CD4-positive, alpha-beta T cell (primary cell): ENCODE measurements around the gene ZSCAN9. TPM values are rescaled to one million over a fixed set of nuclear protein-coding genes. Genes with fewer than 3 reads are reported as not detected.

ENCODE experiments used
- ATAC-seq: fragments of 200-7000 bp; cut with Tn5 transposase; one replicate; pipeline ENCODE4 v1.10.0; 2022; ENCODE audit warnings: mild to moderate bottlenecking; ENCODE audit not compliant: poor library complexity
- CTCF ChIA-PET: fragments of 350-600 bp; sonication (Branson Sonifier 250); formaldehyde crosslinking; loops from one replicate; lab custom pipeline; 2021; ENCODE audit warnings: antibody characterized with exemption, inconsistent platforms; lab: Charles Lee
- POLR2A ChIA-PET: fragments of 350-600 bp; sonication (Branson Sonifier 250); formaldehyde crosslinking; loops from one replicate; lab custom pipeline; 2021; ENCODE audit warnings: antibody characterized with exemption, inconsistent platforms; lab: Charles Lee
- DNase-seq, 14 experiments: peaks; one replicate each; pipeline ENCODE4 v3.0.0-alpha.2; 2013 to 2020; ENCODE audit warnings: mixed read lengths in 2 of 14
- H3K27ac ChIP-seq, 2 donors: one replicate each; pipeline versions ENCODE4 v1.5.1 to v1.7.0; 2013; ENCODE audit warnings: low read length in 2 of 2, low read depth in 1 of 2, mild to moderate bottlenecking in 1 of 2
- H3K27me3 ChIP-seq, 2 experiments: 1 replicate in 1 of 2; 2 replicates in 1 of 2; pipeline versions ENCODE4 v1.6.1 to v1.7.0; 2013; ENCODE audit warnings: low read length in 2 of 2, control low read depth in 1 of 2, mild to moderate bottlenecking in 1 of 2, moderate library complexity in 1 of 2; ENCODE audit not compliant: insufficient read depth in 2 of 2, control insufficient read depth in 1 of 2
- H3K36me3 ChIP-seq: one replicate; pipeline ENCODE4 v1.6.1; 2013; ENCODE audit warnings: low read length, control low read depth; ENCODE audit not compliant: insufficient read depth
- H3K4me1 ChIP-seq: one replicate; pipeline ENCODE4 v1.6.1; 2013; ENCODE audit warnings: low read length, control low read depth; ENCODE audit not compliant: insufficient read depth
- H3K4me3 ChIP-seq: one replicate; pipeline ENCODE4 v1.5.1; 2013; ENCODE audit warnings: mild to moderate bottlenecking, low read length, moderate library complexity
- H3K9me3 ChIP-seq, 2 experiments: 1 replicate in 1 of 2; 2 replicates in 1 of 2; pipeline versions ENCODE4 v1.6.1 to v1.7.0; 2013; ENCODE audit warnings: low read length in 2 of 2, mild to moderate bottlenecking in 2 of 2, control low read depth in 1 of 2, moderate library complexity in 1 of 2; ENCODE audit not compliant: control insufficient read depth in 1 of 2, insufficient read depth in 1 of 2
- H3K27ac Mint-ChIP-seq: one replicate; pipeline ENCODE4 v1.8.0; 2020; ENCODE audit warnings: mixed read lengths
- H3K27me3 Mint-ChIP-seq: one replicate; pipeline ENCODE4 v1.8.0; 2021; ENCODE audit warnings: mixed read lengths
- H3K36me3 Mint-ChIP-seq: one replicate; pipeline ENCODE4 v1.8.0; 2021; ENCODE audit warnings: low read depth, mixed read lengths
- H3K4me1 Mint-ChIP-seq: one replicate; pipeline ENCODE4 v1.8.0; 2021; ENCODE audit warnings: low read depth, mixed read lengths
- H3K4me3 Mint-ChIP-seq: one replicate; pipeline ENCODE4 v1.8.0; 2020; ENCODE audit warnings: mild to moderate bottlenecking, mixed read lengths
- H3K9me3 Mint-ChIP-seq: one replicate; pipeline ENCODE4 v1.8.0; 2020; ENCODE audit warnings: mixed read lengths
- CTCF ChIP-seq: fragments of 200-600 bp; IDR thresholded peaks from one replicate; pipeline ENCODE4 v1.8.0; 2022; ENCODE audit warnings: antibody characterized with exemption, mild to moderate bottlenecking
- intact Hi-C, 2 experiments: fragments of 100-400 bp; cut with DNase I in 1 of 2; cut with micrococcal nuclease in 1 of 2; formaldehyde crosslinking; loops; one replicate each; pipeline versions ENCODE4 v1.15.1 to v1.9.0; 2023 to 2025; cut with DNase I, micrococcal nuclease
- total RNA-seq, 174 experiments: library from RNA in 2 of 174; stranded (reverse) in 2 of 174; gene quantifications; one replicate each; pipeline ENCODE4 v1.2.3 and lab custom pipeline; 2021 to 2026

ZSCAN9 gene
- total RNA-seq, 2 experiments from 2014 or later, result 0.85 to 0.89 TPM

GRCh38 chr6:28248916-28249315 lies 23.8 kb downstream of the ZSCAN9 start:
- ChIA-PET CTCF (no interaction called here), POLR2A (interaction anchor here (0.7 kb wide), 1 partner anchor 19 kb away, joined by 3 read pairs; no protein-coding TSS in a partner anchor)
- Histone ChIP-seq H3K4me1 (peaks cover 24% of the 10 kb centered on the region), H3K27me3 (no peaks in the 10 kb centered on the region), H3K4me3 (no peak overlapping the region), H3K27ac (no peak overlapping the region), H3K36me3 (peaks cover 44% of the 10 kb centered on the region), H3K9me3 (no peaks in the 10 kb centered on the region)
- peaks cover 64% of the 10 kb centered on the region for H3K36me3 Mint-ChIP-seq
- no peaks in the 10 kb centered on the region for H3K27me3 Mint-ChIP-seq
- H3K27ac Mint-ChIP-seq, result no peak overlapping the region
- H3K9me3 Mint-ChIP-seq, result no peaks in the 10 kb centered on the region
- peak overlapping the region; percentile 15 for H3K4me3 Mint-ChIP-seq
- ATAC-seq (no peak), DNase-seq (no peak)
- H3K4me1 Mint-ChIP-seq, result peaks cover 43% of the 10 kb centered on the region
- no peak for TF ChIP-seq CTCF
- intact Hi-C loops, result no loop called here

GRCh38 chr6:28250747-28251146 lies 25.7 kb downstream of the ZSCAN9 start:
- no peak for ATAC-seq
- no peaks in the 10 kb centered on the region for H3K27me3 ChIP-seq
- H3K4me1 Mint-ChIP-seq, result peaks cover 43% of the 10 kb centered on the region
- peaks cover 30% of the 10 kb centered on the region for H3K36me3 ChIP-seq
- no peaks in the 10 kb centered on the region for H3K9me3 Mint-ChIP-seq
- peaks cover 46% of the 10 kb centered on the region for H3K36me3 Mint-ChIP-seq
- DNase-seq, result no peak
- peak overlapping the region; percentile 10 for H3K27ac Mint-ChIP-seq
- H3K27ac ChIP-seq, result no peak overlapping the region
- H3K4me3 Mint-ChIP-seq, result peak overlapping the region; percentile 90
- no peaks in the 10 kb centered on the region for H3K9me3 ChIP-seq
- H3K4me3 ChIP-seq, result no peak overlapping the region
- POLR2A ChIA-PET, result interaction anchor here (1.0 kb wide), 1 partner anchor 146 kb away, joined by 3 read pairs; no protein-coding TSS in a partner anchor
- CTCF ChIA-PET, result interaction anchor here (0.6 kb wide), 1 partner anchor 1065 kb away, joined by 3 read pairs; no protein-coding TSS in a partner anchor
- intact Hi-C loops, result loop anchor here (5.0 kb wide), 4 partner anchors 102 to 863 kb away; partner anchors contain the start of genes ZNF391 (in 1 of the 2) and ZSCAN23 (in 1 of the 2)
- H3K27me3 Mint-ChIP-seq, result peaks cover 1% of the 10 kb centered on the region
- H3K4me1 ChIP-seq, result peaks cover 24% of the 10 kb centered on the region
- TF ChIP-seq CTCF, result no peak

- no peaks in the 10 kb centered on the region for H3K9me3 ChIP-seq
- ChIA-PET POLR2A (interaction anchor here (0.8 to 3.0 kb wide), 9 partner anchors 16 to 1000 kb away, joined by 3 to 71 read pairs (median 5); partner anchors contain the start of genes ZKSCAN3, ZKSCAN8, ZSCAN12 and ZSCAN26), CTCF (interaction anchor here (0.8 to 1.5 kb wide), 3 partner anchors 12 to 110 kb away, joined by 5 to 7 read pairs (median 5); partner anchors contain the start of gene ZKSCAN8)
- peak; percentile 69 for ATAC-seq
- no peaks in the 10 kb centered on the region for H3K27me3 ChIP-seq
- peak overlapping the region; percentile 84 for H3K4me3 ChIP-seq
- peaks cover 4% of the 10 kb centered on the region for H3K27me3 Mint-ChIP-seq
- TF ChIP-seq CTCF, result no peak
- H3K27ac Mint-ChIP-seq, result peak overlapping the region; percentile 93
- peaks cover 43% of the 10 kb centered on the region for H3K4me1 Mint-ChIP-seq
- no peak overlapping the region for H3K27ac ChIP-seq
- DNase-seq, result peak in 12 of 14 experiments; percentile 9 to 60 (median 26)
- H3K4me1 ChIP-seq, result peaks cover 24% of the 10 kb centered on the region
- H3K9me3 Mint-ChIP-seq, result no peaks in the 10 kb centered on the region
- intact Hi-C loops, result loop anchor here (1.0 to 5.0 kb wide), 10 partner anchors 16 to 864 kb away; partner anchors contain the start of genes ZSCAN26 (in 2 of the 2), ZKSCAN8 (in 1 of the 2), ZNF165 (in 1 of the 2) and ZNF391 (in 1 of the 2)
- peaks cover 37% of the 10 kb centered on the region for H3K36me3 Mint-ChIP-seq
- peaks cover 22% of the 10 kb centered on the region for H3K36me3 ChIP-seq
- H3K4me3 Mint-ChIP-seq, result peak overlapping the region; percentile 99
These were observed 26.6 kb downstream of the ZSCAN9 start for GRCh38 chr6:28251661-28252008.
